Naive B cell (primary cell): ENCODE data around the gene S100A9. TPM values are rescaled to one million over a fixed set of nuclear protein-coding genes. Genes with fewer than 3 reads are reported as not detected.

ENCODE experiments used
- ATAC-seq, 2 donors: fragments of 150-1000 bp; cut with Tn5 transposase; 2 replicates each; pipeline ENCODE4 v1.10.0; 2021; ENCODE audit warnings: low read depth in 2 of 2, mild to moderate bottlenecking in 2 of 2, moderate library complexity in 2 of 2
- DNase-seq: peaks from one replicate; pipeline ENCODE4 v3.0.0; 2022
- H3K27ac Mint-ChIP-seq, 6 donors: one replicate each; pipeline ENCODE4 v1.8.0; 2020 to 2022; ENCODE audit warnings: mild to moderate bottlenecking in 6 of 6, mixed read lengths in 6 of 6, moderate library complexity in 5 of 6, inconsistent platforms in 2 of 6
- H3K27me3 Mint-ChIP-seq, 3 donors: one replicate each; pipeline ENCODE4 v1.8.0; 2021 to 2022; ENCODE audit warnings: mixed read lengths in 3 of 3, mild to moderate bottlenecking in 1 of 3
- H3K36me3 Mint-ChIP-seq, 2 donors: one replicate each; pipeline ENCODE4 v1.8.0; 2020 to 2022; ENCODE audit warnings: mixed read lengths in 2 of 2, inconsistent platforms in 1 of 2, mild to moderate bottlenecking in 1 of 2
- H3K4me1 Mint-ChIP-seq, 3 donors: one replicate each; pipeline ENCODE4 v1.8.0; 2020 to 2022; ENCODE audit warnings: mixed read lengths in 3 of 3, inconsistent platforms in 1 of 3, mild to moderate bottlenecking in 1 of 3, moderate library complexity in 1 of 3
- H3K4me3 Mint-ChIP-seq, 8 donors: one replicate each; pipeline ENCODE4 v1.8.0; 2020 to 2022; ENCODE audit warnings: mild to moderate bottlenecking in 8 of 8, mixed read lengths in 8 of 8, moderate library complexity in 8 of 8, inconsistent platforms in 2 of 8
- H3K9me3 Mint-ChIP-seq, 7 donors: one replicate each; pipeline ENCODE4 v1.8.0; 2020 to 2022; ENCODE audit warnings: mixed read lengths in 7 of 7, mild to moderate bottlenecking in 5 of 7, inconsistent platforms in 2 of 7, moderate library complexity in 1 of 7
- polyA plus RNA-seq, 6 donors: library from polyadenylated mRNA; unstranded; fragments of 300-500 nt; fragmentation: Illumina TruSeq; gene quantifications; one replicate each; pipeline ENCODE4 v1.2.3, GENCODE V29; 2021; ENCODE audit warnings: low read depth in 6 of 6

Gene S100A9
- polyA plus RNA-seq, 6 donors from 2014 or later, result 14.4 to 194 (median 48.2) TPM

- peaks cover 0 to 4% (median 0%) of the 10 kb centered on the region in 7 donors for H3K9me3 Mint-ChIP-seq
- peaks cover 21 to 40% (median 36%) of the 10 kb centered on the region in 3 donors for H3K27me3 Mint-ChIP-seq
- H3K36me3 Mint-ChIP-seq, result no peaks in the 10 kb centered on the region
- H3K27ac Mint-ChIP-seq, result no peak overlapping the region
- ATAC-seq (no peak), DNase-seq (no peak)
- H3K4me3 Mint-ChIP-seq, result no peak overlapping the region
- H3K4me1 Mint-ChIP-seq, result no peaks in the 10 kb centered on the region
Measured at GRCh38 chr1:153371231-153371630, 13.6 kb downstream of the S100A9 start.

- Mint-ChIP-seq H3K4me3 (no peak overlapping the region), H3K4me1 (no peaks in the 10 kb centered on the region), H3K36me3 (no peaks in the 10 kb centered on the region), H3K27me3 (peaks cover 25 to 46% (median 36%) of the 10 kb centered on the region in 3 donors), H3K27ac (no peak overlapping the region), H3K9me3 (peaks cover 0 to 4% (median 0%) of the 10 kb centered on the region in 7 donors)
- ATAC-seq (no peak), DNase-seq (no peak)
Measured at GRCh38 chr1:153372571-153372970, 14.9 kb downstream of the S100A9 start.

GRCh38 chr1:153374071-153374470 is 16.4 kb downstream of the S100A9 start:
- ATAC-seq (no peak), DNase-seq (no peak)
- Mint-ChIP-seq H3K4me3 (no peak overlapping the region), H3K36me3 (no peaks in the 10 kb centered on the region), H3K4me1 (no peaks in the 10 kb centered on the region), H3K27me3 (peaks cover 30 to 53% (median 43%) of the 10 kb centered on the region in 3 donors), H3K9me3 (peaks cover 0 to 4% (median 0%) of the 10 kb centered on the region in 7 donors), H3K27ac (no peak overlapping the region)

GRCh38 chr1:153375511-153375910 is 17.9 kb downstream of the S100A9 start, which contains the start of gene S100A12:
S100A12 (minus strand) TSS chr1:153375621; CDS start chr1:153374592, 1,029 bp downstream.
- H3K4me1 Mint-ChIP-seq, result no peaks in the 10 kb centered on the region
- H3K9me3 Mint-ChIP-seq, result peaks cover 0 to 6% (median 0%) of the 10 kb centered on the region in 7 donors
- no peak for ATAC-seq
- no peak within 1 kb of the TSS for H3K4me3 Mint-ChIP-seq
- no peak for DNase-seq
- H3K27ac Mint-ChIP-seq, result no peak within 1 kb of the TSS
- no peaks in the 10 kb centered on the region for H3K36me3 Mint-ChIP-seq
- H3K27me3 Mint-ChIP-seq, result peaks cover 25 to 41% (median 34%) of the 10 kb centered on the region in 3 donors

GRCh38 chr1:153379591-153379990 is 21.9 kb downstream of the S100A9 start:
- Mint-ChIP-seq H3K36me3 (no peaks in the 10 kb centered on the region), H3K27ac (peak overlapping the region in 1 of 6 donors; percentile 50), H3K9me3 (peaks cover 8 to 28% (median 14%) of the 10 kb centered on the region in 7 donors), H3K4me1 (no peaks in the 10 kb centered on the region), H3K27me3 (peaks cover 25 to 43% (median 30%) of the 10 kb centered on the region in 3 donors), H3K4me3 (no peak overlapping the region)
- DNase-seq (no peak), ATAC-seq (no peak)

- Mint-ChIP-seq H3K36me3 (no peaks in the 10 kb centered on the region), H3K4me1 (no peaks in the 10 kb centered on the region), H3K4me3 (no peak overlapping the region), H3K27ac (no peak overlapping the region), H3K27me3 (peaks cover 30 to 43% (median 31%) of the 10 kb centered on the region in 3 donors), H3K9me3 (peaks cover 8 to 28% (median 14%) of the 10 kb centered on the region in 7 donors)
- no peak for DNase-seq
- no peak for ATAC-seq
Measured at GRCh38 chr1:153380711-153381110, 23.1 kb downstream of the S100A9 start.

GRCh38 chr1:153384958-153385580 is 27.4 kb downstream of the S100A9 start:
- Mint-ChIP-seq H3K9me3 (peaks cover 8 to 23% (median 14%) of the 10 kb centered on the region in 7 donors), H3K27ac (no peak overlapping the region), H3K36me3 (no peaks in the 10 kb centered on the region), H3K27me3 (peaks cover 27 to 42% (median 35%) of the 10 kb centered on the region in 3 donors), H3K4me3 (no peak overlapping the region), H3K4me1 (no peaks in the 10 kb centered on the region)
- no peak for DNase-seq
- no peak for ATAC-seq

- ATAC-seq (no peak), DNase-seq (no peak)
- H3K27ac Mint-ChIP-seq, result no peak overlapping the region
- H3K27me3 Mint-ChIP-seq, result peaks cover 21 to 41% (median 40%) of the 10 kb centered on the region in 3 donors
- no peaks in the 10 kb centered on the region for H3K4me1 Mint-ChIP-seq
- H3K9me3 Mint-ChIP-seq, result peaks cover 3 to 16% (median 10%) of the 10 kb centered on the region in 7 donors
- H3K36me3 Mint-ChIP-seq, result no peaks in the 10 kb centered on the region
- H3K4me3 Mint-ChIP-seq, result no peak overlapping the region
Measured at GRCh38 chr1:153386500-153386901, 28.8 kb downstream of the S100A9 start.

GRCh38 chr1:153387001-153387400 is 29.3 kb downstream of the S100A9 start:
- Mint-ChIP-seq H3K36me3 (no peaks in the 10 kb centered on the region), H3K27me3 (peaks cover 21 to 39% (median 39%) of the 10 kb centered on the region in 3 donors), H3K4me1 (no peaks in the 10 kb centered on the region), H3K9me3 (peaks cover 1 to 11% (median 5%) of the 10 kb centered on the region in 7 donors), H3K27ac (no peak overlapping the region), H3K4me3 (no peak overlapping the region)
- ATAC-seq (no peak), DNase-seq (no peak)

GRCh38 chr1:153387785-153388184 is 30.1 kb downstream of the S100A9 start:
- H3K36me3 Mint-ChIP-seq, result no peaks in the 10 kb centered on the region

GRCh38 chr1:153389401-153389800 is 31.7 kb downstream of the S100A9 start:
- ATAC-seq, result no peak

More at GRCh38 chr1:153387785-153388184, 30.1 kb downstream of the S100A9 start:
- Mint-ChIP-seq H3K4me1 (no peaks in the 10 kb centered on the region), H3K4me3 (no peak overlapping the region), H3K9me3 (peaks cover 0 to 4% (median 2%) of the 10 kb centered on the region in 7 donors), H3K27me3 (peaks cover 25 to 32% (median 31%) of the 10 kb centered on the region in 3 donors), H3K27ac (no peak overlapping the region)
- DNase-seq (no peak), ATAC-seq (no peak)

GRCh38 chr1:153389973-153390879 is 32.6 kb downstream of the S100A9 start:
- no peaks in the 10 kb centered on the region for H3K4me1 Mint-ChIP-seq
- peaks cover 17 to 54% (median 46%) of the 10 kb centered on the region in 3 donors for H3K27me3 Mint-ChIP-seq
- DNase-seq, result no peak
- H3K27ac Mint-ChIP-seq, result no peak overlapping the region
- no peaks in the 10 kb centered on the region for H3K36me3 Mint-ChIP-seq
- no peak overlapping the region for H3K4me3 Mint-ChIP-seq
- no peaks in the 10 kb centered on the region for H3K9me3 Mint-ChIP-seq
- no peak for ATAC-seq

More at GRCh38 chr1:153389401-153389800, 31.7 kb downstream of the S100A9 start:
- no peaks in the 10 kb centered on the region for H3K36me3 Mint-ChIP-seq
- H3K27ac Mint-ChIP-seq, result no peak overlapping the region
- no peak overlapping the region for H3K4me3 Mint-ChIP-seq
- H3K27me3 Mint-ChIP-seq, result peaks cover 25 to 46% (median 39%) of the 10 kb centered on the region in 3 donors
- no peaks in the 10 kb centered on the region for H3K4me1 Mint-ChIP-seq
- no peaks in the 10 kb centered on the region for H3K9me3 Mint-ChIP-seq
- no peak for DNase-seq

GRCh38 chr1:153390938-153391710 is 33.5 kb downstream of the S100A9 start, which contains the start of gene S100A8:
S100A8 (minus strand) TSS chr1:153391073; CDS start chr1:153390535, 538 bp downstream.
- no peak for DNase-seq
- Mint-ChIP-seq H3K27me3 (peaks cover 23 to 62% (median 55%) of the 10 kb centered on the region in 3 donors), H3K4me1 (no peaks in the 10 kb centered on the region), H3K9me3 (no peaks in the 10 kb centered on the region), H3K4me3 (no peak within 1 kb of the TSS), H3K36me3 (no peaks in the 10 kb centered on the region), H3K27ac (no peak within 1 kb of the TSS)
- no peak for ATAC-seq
